ENCODE results near the gene NLRC5.

GRCh38 chr16:57107321-57107922 is 118.1 kb downstream of the NLRC5 start:
- TF ChIP-seq CTCF (IDR thresholded peaks at IDR 0.05) (no peak), POLR2A (IDR thresholded peaks at IDR 0.05) (no peak)
